Measurements from ENCODE around the gene ZNF765. TPM values are rescaled to one million over a fixed set of nuclear protein-coding genes. Genes with fewer than 3 reads are reported as not detected.

ZNF765 gene
- total RNA-seq, 1 experiment from 2014 or later: 6.7 TPM

GRCh38 chr19:53389571-53389970, 5.4 kb upstream of the ZNF765 start:
- Histone ChIP-seq H3K9me2 (ENCODE audit: insufficient read depth) (no peaks in the 10 kb centered on the region), H3K4me1 (ENCODE audit: control insufficient read depth in 1 of 2, insufficient read depth in 2 of 2, low read length in 2 of 2) (peaks cover 0 to 2% of the 10 kb centered on the region in 2 experiments; a peak in 1 of 4 replicates), H3K36me3 (ENCODE audit: control insufficient read depth in 1 of 2, insufficient read depth in 2 of 2, low read length in 2 of 2) (0 out of 4 replicates have a peak, but pooled peaks cover 0 to 3% of the 10 kb centered on the region in 2 experiments), H3K79me2 (ENCODE audit: insufficient read depth, low read length) (no peaks in the 10 kb centered on the region), H3K4me3 (replicated peaks in 1 of 2; ENCODE audit: low read depth in 1 of 2, low read length in 2 of 2) (no peak overlapping the region), H2AFZ (ENCODE audit: low read depth, low read length, poor library complexity, severe bottlenecking) (no peak overlapping the region), H3K9me3 (ENCODE audit: control insufficient read depth in 1 of 2, insufficient read depth in 1 of 2, low read depth in 1 of 2, low read length in 2 of 2) (peaks cover 9 to 14% of the 10 kb centered on the region in 2 experiments; a peak in 2 of 4 replicates), H3K4me2 (ENCODE audit: low read length) (no peak overlapping the region), H3K27ac (ENCODE audit: low read depth, low read length) (no peak overlapping the region), H4K20me1 (ENCODE audit: insufficient read depth) (no peaks in the 10 kb centered on the region), H3K27me3 (ENCODE audit: insufficient read depth, low read length) (no peaks in the 10 kb centered on the region), H3K9ac (ENCODE audit: low read length) (no peak overlapping the region)
- CTCF ChIA-PET: no interaction called here
- no peak for TF ChIP-seq JUND (IDR thresholded peaks at IDR 0.05)
- TF ChIP-seq SRF (IDR thresholded peaks at IDR 0.05; ENCODE audit: low read depth): no peak
- TF ChIP-seq EGR1 (IDR thresholded peaks at IDR 0.05; ENCODE audit: low read depth): no peak
- no peak for TF ChIP-seq ATF3 (IDR thresholded peaks at IDR 0.05)
- TF ChIP-seq TCF7L2 (IDR thresholded peaks at IDR 0.05; ENCODE audit: borderline replicate concordance, extremely low read depth, insufficient read depth, insufficient read length): no peak
- TF ChIP-seq ZBTB33 (IDR thresholded peaks at IDR 0.05; ENCODE audit: extremely low read depth, insufficient replicate concordance, low read length): no peak
- TF ChIP-seq CEBPB (IDR thresholded peaks at IDR 0.05; ENCODE audit: low read depth): no peak
- no peak for TF ChIP-seq RAD21 (IDR thresholded peaks at IDR 0.05; ENCODE audit: low read depth)
- TF ChIP-seq CBX3 (IDR thresholded peaks at IDR 0.05; ENCODE audit: low read depth): no peak
- TF ChIP-seq EZH2 (IDR thresholded peaks at IDR 0.05): no peak
- no peak for TF ChIP-seq SIN3A (IDR thresholded peaks at IDR 0.05; ENCODE audit: low read depth)
- no peak for TF ChIP-seq YY1 (IDR thresholded peaks at IDR 0.05; ENCODE audit: extremely low read depth, insufficient replicate concordance, low read depth, low read length)
- TF ChIP-seq, protein P1, sequence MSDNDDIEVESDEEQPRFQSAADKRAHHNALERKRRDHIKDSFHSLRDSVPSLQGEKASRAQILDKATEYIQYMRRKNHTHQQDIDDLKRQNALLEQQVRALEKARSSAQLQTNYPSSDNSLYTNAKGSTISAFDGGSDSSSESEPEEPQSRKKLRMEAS (IDR thresholded peaks at IDR 0.05): no peak
- no peak for TF ChIP-seq SP1 (IDR thresholded peaks at IDR 0.05; ENCODE audit: low read depth)
- no peak for TF ChIP-seq CTCF (IDR thresholded peaks at IDR 0.05 in 2 of 3, conservative IDR thresholded peaks at IDR 0.05 in 1 of 3; ENCODE audit: borderline replicate concordance in 1 of 3, insufficient read depth in 1 of 3, low read depth in 2 of 3, low read length in 2 of 3)
- POLR2A ChIA-PET: no interaction called here
- intact Hi-C loops (cut with micrococcal nuclease): no loop called here
- no TSS peak for BruUV-seq (replicated peaks)
- RAD21 ChIA-PET (ENCODE audit: low non-redundant PET in 1 of 2, low total read pairs in 2 of 2, uncharacterized antibody in 2 of 2, unreplicated experiment in 2 of 2): no interaction called here
- DNase-seq (ENCODE audit: low read depth, low spot score) (no peak), ATAC-seq (no peak)

Measured in HCT116 (cell line).